Naive B cell (primary cell): ENCODE measurements around the gene NFATC2IP. TPM values are rescaled to one million over a fixed set of nuclear protein-coding genes. Genes with fewer than 3 reads are reported as not detected.
"Not testable (repeated sequence)": the region's sequence is repeated elsewhere in the genome, so short reads cannot be mapped to it uniquely, and the experiment has no call there.

ENCODE experiments used
- ATAC-seq, 2 donors: fragments of 150-1000 bp; cut with Tn5 transposase; 2 replicates each; pipeline ENCODE4 v1.10.0; 2021; ENCODE audit warnings: low read depth in 2 of 2, mild to moderate bottlenecking in 2 of 2, moderate library complexity in 2 of 2
- DNase-seq: peaks from one replicate; pipeline ENCODE4 v3.0.0; 2022
- H3K27ac Mint-ChIP-seq, 6 donors: one replicate each; pipeline ENCODE4 v1.8.0; 2020 to 2022; ENCODE audit warnings: mild to moderate bottlenecking in 6 of 6, mixed read lengths in 6 of 6, moderate library complexity in 5 of 6, inconsistent platforms in 2 of 6
- H3K27me3 Mint-ChIP-seq, 3 donors: one replicate each; pipeline ENCODE4 v1.8.0; 2021 to 2022; ENCODE audit warnings: mixed read lengths in 3 of 3, mild to moderate bottlenecking in 1 of 3
- H3K36me3 Mint-ChIP-seq, 2 donors: one replicate each; pipeline ENCODE4 v1.8.0; 2020 to 2022; ENCODE audit warnings: mixed read lengths in 2 of 2, inconsistent platforms in 1 of 2, mild to moderate bottlenecking in 1 of 2
- H3K4me1 Mint-ChIP-seq, 3 donors: one replicate each; pipeline ENCODE4 v1.8.0; 2020 to 2022; ENCODE audit warnings: mixed read lengths in 3 of 3, inconsistent platforms in 1 of 3, mild to moderate bottlenecking in 1 of 3, moderate library complexity in 1 of 3
- H3K4me3 Mint-ChIP-seq, 8 donors: one replicate each; pipeline ENCODE4 v1.8.0; 2020 to 2022; ENCODE audit warnings: mild to moderate bottlenecking in 8 of 8, mixed read lengths in 8 of 8, moderate library complexity in 8 of 8, inconsistent platforms in 2 of 8
- H3K9me3 Mint-ChIP-seq, 7 donors: one replicate each; pipeline ENCODE4 v1.8.0; 2020 to 2022; ENCODE audit warnings: mixed read lengths in 7 of 7, mild to moderate bottlenecking in 5 of 7, inconsistent platforms in 2 of 7, moderate library complexity in 1 of 7
- polyA plus RNA-seq, 6 donors: library from polyadenylated mRNA; unstranded; fragments of 300-500 nt; fragmentation: Illumina TruSeq; gene quantifications; one replicate each; pipeline ENCODE4 v1.2.3, GENCODE V29; 2021; ENCODE audit warnings: low read depth in 6 of 6

The NFATC2IP gene
- polyA plus RNA-seq, 6 donors from 2014 or later = 17.8 to 32.2 (median 24.2) TPM

- Mint-ChIP-seq H3K27me3 (no peaks in the 10 kb centered on the region), H3K36me3 (peaks cover 17 to 30% of the 10 kb centered on the region in 2 donors), H3K4me3 (peak overlapping the region; percentile 87 to 99 (median 97)), H3K9me3 (no peaks in the 10 kb centered on the region), H3K4me1 (peaks cover 63 to 82% (median 76%) of the 10 kb centered on the region in 3 donors), H3K27ac (peak overlapping the region; percentile 92 to 99 (median 96))
- ATAC-seq (no peak), DNase-seq (no peak)
Observed at GRCh38 chr16:28932339-28933141, 18.2 kb upstream of the NFATC2IP start.

GRCh38 chr16:28933171-28933570 lies 17.6 kb upstream of the NFATC2IP start:
- Mint-ChIP-seq H3K9me3 (no peaks in the 10 kb centered on the region), H3K27ac (peak overlapping the region; percentile 44 to 98 (median 94)), H3K36me3 (peaks cover 17 to 36% of the 10 kb centered on the region in 2 donors), H3K4me1 (peaks cover 64 to 82% (median 76%) of the 10 kb centered on the region in 3 donors), H3K4me3 (peak overlapping the region; percentile 87 to 99 (median 97)), H3K27me3 (no peaks in the 10 kb centered on the region)
- DNase-seq (no peak), ATAC-seq (no peak)

GRCh38 chr16:28935346-28935745 lies 15.4 kb upstream of the NFATC2IP start:
- DNase-seq (no peak), ATAC-seq (no peak)
- peaks cover 17 to 50% of the 10 kb centered on the region in 2 donors for H3K36me3 Mint-ChIP-seq
- no peaks in the 10 kb centered on the region for H3K27me3 Mint-ChIP-seq
- H3K4me1 Mint-ChIP-seq = peaks cover 67 to 83% (median 83%) of the 10 kb centered on the region in 3 donors
- H3K9me3 Mint-ChIP-seq = no peaks in the 10 kb centered on the region
- peak overlapping the region; percentile 64 to 98 (median 88) for H3K27ac Mint-ChIP-seq
- peak overlapping the region; percentile 31 to 97 (median 72) for H3K4me3 Mint-ChIP-seq

- H3K4me3 Mint-ChIP-seq = peak overlapping the region; percentile 44 to 97 (median 71)
- ATAC-seq (peak; percentile 90 to 93), DNase-seq (peak; percentile 80)
- H3K27me3 Mint-ChIP-seq = no peaks in the 10 kb centered on the region
- H3K4me1 Mint-ChIP-seq = peaks cover 60 to 76% (median 75%) of the 10 kb centered on the region in 3 donors
- H3K36me3 Mint-ChIP-seq = peaks cover 17 to 50% of the 10 kb centered on the region in 2 donors
- no peaks in the 10 kb centered on the region for H3K9me3 Mint-ChIP-seq
- peak overlapping the region; percentile 88 to 98 (median 90) for H3K27ac Mint-ChIP-seq
Observed at GRCh38 chr16:28935924-28936783, 14.6 kb upstream of the NFATC2IP start.

- DNase-seq (no peak), ATAC-seq (no peak)
- no peaks in the 10 kb centered on the region for H3K27me3 Mint-ChIP-seq
- H3K36me3 Mint-ChIP-seq = peaks cover 17 to 50% of the 10 kb centered on the region in 2 donors
- no peaks in the 10 kb centered on the region for H3K9me3 Mint-ChIP-seq
- peak overlapping the region; percentile 44 to 97 (median 71) for H3K4me3 Mint-ChIP-seq
- H3K4me1 Mint-ChIP-seq = peaks cover 56 to 70% (median 69%) of the 10 kb centered on the region in 3 donors
- H3K27ac Mint-ChIP-seq = peak overlapping the region; percentile 88 to 98 (median 90)
Observed at GRCh38 chr16:28936784-28937155, 14.0 kb upstream of the NFATC2IP start.

GRCh38 chr16:28937222-28937876 lies 13.4 kb upstream of the NFATC2IP start:
- Mint-ChIP-seq H3K4me3 (peak overlapping the region in 2 of 8 donors; percentile 12 to 36), H3K9me3 (no peaks in the 10 kb centered on the region), H3K27ac (peak overlapping the region in 4 of 6 donors; percentile 14 to 94 (median 90)), H3K36me3 (peaks cover 17 to 50% of the 10 kb centered on the region in 2 donors), H3K4me1 (peaks cover 52 to 67% (median 63%) of the 10 kb centered on the region in 3 donors), H3K27me3 (no peaks in the 10 kb centered on the region)
- no peak for DNase-seq
- ATAC-seq = no peak

GRCh38 chr16:28938721-28939120 lies 12.0 kb upstream of the NFATC2IP start:
- Mint-ChIP-seq H3K36me3 (peaks cover 17 to 50% of the 10 kb centered on the region in 2 donors), H3K4me3 (peak overlapping the region in 1 of 8 donors; percentile 75), H3K27ac (peak overlapping the region in 4 of 6 donors; percentile 77 to 91 (median 89)), H3K27me3 (no peaks in the 10 kb centered on the region), H3K9me3 (no peaks in the 10 kb centered on the region), H3K4me1 (peaks cover 46 to 58% (median 54%) of the 10 kb centered on the region in 3 donors)
- ATAC-seq = no peak
- DNase-seq = no peak

- Mint-ChIP-seq H3K27ac (peak overlapping the region in 3 of 6 donors; percentile 27 to 88 (median 81)), H3K4me1 (peaks cover 41 to 52% (median 48%) of the 10 kb centered on the region in 3 donors), H3K36me3 (peaks cover 9 to 40% of the 10 kb centered on the region in 2 donors)
- ATAC-seq, H3K9me3 Mint-ChIP-seq, H3K4me3 Mint-ChIP-seq, DNase-seq, H3K27me3 Mint-ChIP-seq: not testable (repeated sequence)
Observed at GRCh38 chr16:28939825-28940224, 10.9 kb upstream of the NFATC2IP start.

- peak overlapping the region in 3 of 6 donors; percentile 50 to 74 (median 50) for H3K27ac Mint-ChIP-seq
- H3K36me3 Mint-ChIP-seq = peaks cover 0 to 13% of the 10 kb centered on the region in 2 donors
- no peaks in the 10 kb centered on the region for H3K27me3 Mint-ChIP-seq
Observed at GRCh38 chr16:28943281-28943680, 7.5 kb upstream of the NFATC2IP start.

GRCh38 chr16:28946681-28947080 lies 4.1 kb upstream of the NFATC2IP start:
- H3K27me3 Mint-ChIP-seq = no peaks in the 10 kb centered on the region
- H3K4me1 Mint-ChIP-seq = peaks cover 19 to 32% (median 20%) of the 10 kb centered on the region in 3 donors
- ATAC-seq (no peak), DNase-seq (no peak)
- H3K36me3 Mint-ChIP-seq = peaks cover 0 to 8% of the 10 kb centered on the region in 2 donors
- no peak overlapping the region for H3K4me3 Mint-ChIP-seq
- H3K27ac Mint-ChIP-seq = no peak overlapping the region
- H3K9me3 Mint-ChIP-seq = no peaks in the 10 kb centered on the region

More at GRCh38 chr16:28943281-28943680, 7.5 kb upstream of the NFATC2IP start:
- ATAC-seq (no peak), DNase-seq (no peak)
- Mint-ChIP-seq H3K4me3 (no peak overlapping the region), H3K9me3 (no peaks in the 10 kb centered on the region), H3K4me1 (peaks cover 20 to 32% (median 25%) of the 10 kb centered on the region in 3 donors)

- peaks cover 0 to 1% (median 0%) of the 10 kb centered on the region in 7 donors for H3K9me3 Mint-ChIP-seq
- H3K4me3 Mint-ChIP-seq = peak overlapping the region; percentile 88 to 99 (median 95)
- peaks cover 3 to 22% of the 10 kb centered on the region in 2 donors for H3K36me3 Mint-ChIP-seq
- peak overlapping the region in 5 of 6 donors; percentile 61 to 90 (median 81) for H3K27ac Mint-ChIP-seq
- ATAC-seq = no peak
- DNase-seq = no peak
- H3K27me3 Mint-ChIP-seq = no peaks in the 10 kb centered on the region
- H3K4me1 Mint-ChIP-seq = peaks cover 16 to 34% (median 25%) of the 10 kb centered on the region in 3 donors
Observed at GRCh38 chr16:28951410-28951943, 740 bp downstream of the NFATC2IP start.

- H3K4me1 Mint-ChIP-seq = peaks cover 3 to 11% (median 6%) of the 10 kb centered on the region in 3 donors
- no peak for ATAC-seq
- H3K27ac Mint-ChIP-seq = no peak overlapping the region
- no peak overlapping the region for H3K4me3 Mint-ChIP-seq
- DNase-seq = no peak
- H3K27me3 Mint-ChIP-seq = no peaks in the 10 kb centered on the region
- peaks cover 0 to 1% (median 0%) of the 10 kb centered on the region in 7 donors for H3K9me3 Mint-ChIP-seq
- H3K36me3 Mint-ChIP-seq = peaks cover 12 to 17% of the 10 kb centered on the region in 2 donors
Observed at GRCh38 chr16:28958216-28958615, 7.5 kb downstream of the NFATC2IP start.
